HG03045 (cell line): Measurements from ENCODE around the gene GABRD.

Source experiments
- ATAC-seq: cut with Tn5 transposase; IDR thresholded peaks from one replicate; pipeline ENCODE4 v1.9.1; 2021; ENCODE audit warnings: mild to moderate bottlenecking, moderate library complexity; ENCODE audit not compliant: unreplicated experiment

GABRD gene

GRCh38 chr1:2037314-2037979 is 18.3 kb downstream of the GABRD start:
- no peak for ATAC-seq

- ATAC-seq = no peak
Observed at GRCh38 chr1:2038229-2038628, 19.1 kb downstream of the GABRD start.

DNA sequence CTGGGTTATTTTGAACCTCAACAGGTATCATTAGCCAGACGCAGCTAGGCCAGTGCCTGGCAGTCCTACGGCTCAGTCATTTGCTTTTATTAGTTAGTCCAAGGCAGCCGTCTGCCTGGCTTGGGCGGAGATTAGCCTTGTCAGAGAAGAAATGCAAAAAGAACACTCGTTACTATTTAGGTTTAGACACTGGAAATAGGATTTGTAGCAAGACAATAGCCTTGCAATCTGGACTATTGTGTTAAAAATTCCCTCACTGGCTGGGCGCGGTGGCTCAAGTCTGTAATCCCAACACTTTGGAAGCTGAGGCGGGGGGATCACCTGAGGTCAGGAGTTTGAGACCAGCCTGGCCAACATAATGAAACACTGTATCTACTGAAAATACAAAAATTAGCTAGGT is 20.1 kb downstream of the GABRD start:
- ATAC-seq = no peak

GRCh38 chr1:2041305-2041704 is 22.2 kb downstream of the GABRD start:
- no peak for ATAC-seq

- ATAC-seq = no peak
Observed at GRCh38 chr1:2041887-2042286, 22.7 kb downstream of the GABRD start.

GRCh38 chr1:2042830-2043773 is 24.0 kb downstream of the GABRD start:
- no peak for ATAC-seq

- no peak for ATAC-seq
Observed at GRCh38 chr1:2043886-2044285, 24.7 kb downstream of the GABRD start.

DNA sequence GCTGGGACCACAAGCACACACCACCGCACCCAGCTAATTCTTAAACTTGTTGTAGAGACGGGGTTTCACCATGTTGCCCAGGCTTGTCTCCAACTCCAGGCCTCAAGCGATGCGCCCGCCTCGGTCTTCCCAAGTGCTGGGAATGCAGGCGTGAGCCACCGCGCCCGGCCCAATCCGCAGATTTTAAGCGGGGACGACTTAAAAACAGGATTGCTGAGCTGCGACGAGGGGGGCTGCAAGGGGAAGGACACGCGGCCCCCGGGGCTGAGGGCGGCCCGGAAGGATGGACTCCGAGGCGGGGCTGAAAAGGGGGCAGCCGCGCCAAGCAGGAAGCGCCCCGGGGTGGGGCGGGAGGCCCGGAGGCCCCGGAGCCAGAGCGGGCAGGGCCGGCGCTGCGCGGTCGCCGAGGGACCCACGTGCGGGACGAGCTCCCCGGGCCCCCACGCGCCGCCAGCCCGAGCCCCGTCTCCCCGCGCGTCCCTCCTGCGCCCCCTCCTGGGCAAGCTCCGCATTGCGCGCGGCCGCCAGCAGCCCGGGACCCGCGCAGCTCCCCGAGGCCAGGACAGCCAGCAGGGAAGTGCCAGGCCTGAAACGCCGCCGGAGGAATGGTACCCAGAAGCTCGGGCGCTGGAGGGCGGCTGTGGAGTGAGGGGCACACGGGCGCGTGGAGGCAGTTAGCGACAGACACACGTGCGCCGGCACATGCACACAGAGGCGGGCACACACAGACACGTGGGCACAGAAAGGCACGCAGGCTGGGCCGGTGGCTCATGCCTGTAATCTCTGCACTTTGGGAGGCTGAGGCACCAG is 25.6 kb downstream of the GABRD start:
- no peak for ATAC-seq

- no peak for ATAC-seq
Observed at GRCh38 chr1:2045468-2046173, 26.5 kb downstream of the GABRD start.

- no peak for ATAC-seq
Observed at GRCh38 chr1:2046174-2046917, 27.2 kb downstream of the GABRD start.

DNA sequence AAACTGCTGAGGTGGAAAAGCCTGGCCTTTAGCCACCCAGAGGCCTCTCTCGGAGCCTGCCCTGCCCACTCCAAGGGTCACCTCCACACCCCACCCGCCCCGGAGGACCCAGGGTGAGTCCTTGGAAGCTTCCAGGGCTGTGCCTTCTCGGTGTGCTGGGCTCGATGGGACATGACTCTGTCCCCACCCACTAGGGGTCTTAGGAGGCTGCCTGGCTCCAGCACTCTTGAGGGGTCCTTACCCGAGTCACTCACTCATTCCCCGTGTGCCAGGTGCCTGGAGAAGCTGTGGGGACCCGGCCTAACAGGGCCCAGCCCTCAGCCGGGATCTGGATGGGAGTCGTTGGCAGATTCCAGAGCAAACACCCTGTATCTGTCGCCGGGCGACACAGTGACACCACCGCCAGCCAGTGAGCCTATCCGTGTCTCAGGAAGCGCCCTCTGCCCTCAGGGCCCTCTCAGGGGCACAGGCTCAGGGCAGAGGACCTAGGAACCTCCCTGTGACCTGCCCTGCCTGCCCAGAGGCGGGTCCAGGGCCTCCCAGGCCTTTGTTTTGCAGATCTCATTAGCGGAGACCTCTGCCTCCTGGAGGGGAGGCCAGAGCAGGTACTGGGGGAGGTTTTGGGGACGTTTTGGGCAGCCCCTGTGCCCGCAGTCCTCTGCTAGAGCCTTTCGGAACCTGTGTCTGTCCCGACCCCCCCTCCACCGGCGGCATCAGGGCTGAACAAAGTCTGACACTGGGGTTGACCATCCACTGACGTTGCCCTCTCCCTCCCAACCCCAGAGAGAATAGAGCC is 28.0 kb downstream of the GABRD start:
- ATAC-seq = no peak

DNA sequence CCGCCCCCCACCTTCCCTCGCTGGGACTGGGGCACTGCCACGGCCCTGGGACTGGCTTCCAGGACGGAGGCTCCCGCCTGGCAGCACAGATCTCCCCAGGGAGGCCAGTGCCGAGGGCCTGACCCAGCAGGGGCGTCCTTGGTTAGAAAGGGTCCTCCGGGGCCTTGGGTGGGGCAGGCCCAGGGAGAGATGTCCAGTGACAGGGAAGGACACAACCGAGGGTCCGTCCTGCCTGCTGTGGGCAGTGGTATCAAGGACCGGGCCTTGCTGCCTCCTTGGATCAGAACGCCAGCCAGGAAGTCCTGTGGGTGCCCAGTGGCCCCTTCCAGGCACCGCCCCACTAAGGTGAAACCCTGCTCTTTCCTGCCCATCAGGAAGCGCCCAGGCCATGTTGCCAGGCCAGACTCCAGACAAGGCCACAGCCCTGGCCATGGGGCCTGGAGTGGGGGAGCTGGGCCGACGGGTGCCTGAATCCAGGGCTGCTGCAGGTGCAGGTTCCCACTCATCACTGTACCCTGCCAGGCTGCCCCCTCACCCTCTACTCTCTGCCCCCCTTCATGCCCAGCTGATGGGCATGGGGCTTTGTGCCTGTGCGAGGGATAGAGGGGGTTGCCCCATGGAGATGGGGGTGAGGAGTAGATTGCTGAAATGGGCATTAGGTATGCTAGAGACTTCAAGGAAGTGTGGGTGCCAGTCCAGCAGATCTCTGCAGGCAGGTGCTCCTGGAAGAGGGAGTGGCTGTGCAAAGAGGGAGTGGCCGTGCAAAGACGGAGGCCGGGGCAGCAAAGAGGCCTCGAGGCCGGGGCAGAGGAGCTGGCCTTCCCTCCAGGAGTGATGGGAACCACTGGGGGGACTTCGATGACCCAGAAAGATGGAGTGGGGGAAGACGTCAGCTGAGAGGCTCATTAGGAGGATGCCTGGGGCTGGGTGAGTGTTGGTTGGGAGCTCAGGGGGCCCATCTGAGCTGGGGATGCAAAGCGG is 28.9 kb downstream of the GABRD start:
- ATAC-seq = no peak

- ATAC-seq = no peak
Observed at GRCh38 chr1:2049225-2049717, 30.1 kb downstream of the GABRD start.

DNA sequence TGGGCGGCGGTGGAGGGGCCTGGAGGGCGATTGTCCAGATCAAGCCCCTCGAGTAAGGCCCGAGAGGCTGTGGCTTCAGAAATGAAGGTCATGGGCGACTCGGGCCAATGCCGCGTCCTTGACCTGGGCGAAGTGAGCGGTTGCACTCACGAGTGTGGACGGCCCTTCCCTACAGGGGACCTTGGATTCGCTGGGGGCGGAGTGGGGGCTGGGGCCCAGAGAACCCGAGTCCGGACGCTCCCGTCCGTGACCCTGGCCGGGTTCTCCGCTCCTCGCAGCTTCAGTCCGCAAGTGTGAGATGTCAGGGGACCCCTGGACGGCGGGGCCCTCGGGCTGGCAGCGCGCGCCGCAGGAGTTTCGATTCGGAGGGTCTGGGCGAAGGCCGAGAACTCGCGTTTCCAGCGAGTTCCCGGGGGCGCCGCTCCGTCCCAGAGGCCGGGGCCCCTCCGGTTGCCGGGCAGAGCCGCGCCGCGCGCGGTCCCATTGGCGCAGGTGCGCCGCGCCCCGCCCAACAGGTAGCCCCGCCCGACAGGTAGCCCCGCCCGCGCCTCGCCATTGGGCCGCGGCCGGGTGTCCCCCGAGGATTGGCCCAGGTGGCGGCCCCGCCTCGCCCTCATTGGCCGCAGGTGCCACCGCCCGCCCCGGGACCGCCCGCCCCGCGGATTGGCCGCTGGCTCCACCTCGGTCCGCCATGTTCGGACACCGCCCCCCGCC is 30.7 kb downstream of the GABRD start, which contains the start of gene PRKCZ:
Gene PRKCZ (plus strand): TSS at position 694 of the 714 bp plus-strand sequence. CDS start 220 bp downstream, outside the sequence.
- peak; percentile 75 for ATAC-seq

DNA sequence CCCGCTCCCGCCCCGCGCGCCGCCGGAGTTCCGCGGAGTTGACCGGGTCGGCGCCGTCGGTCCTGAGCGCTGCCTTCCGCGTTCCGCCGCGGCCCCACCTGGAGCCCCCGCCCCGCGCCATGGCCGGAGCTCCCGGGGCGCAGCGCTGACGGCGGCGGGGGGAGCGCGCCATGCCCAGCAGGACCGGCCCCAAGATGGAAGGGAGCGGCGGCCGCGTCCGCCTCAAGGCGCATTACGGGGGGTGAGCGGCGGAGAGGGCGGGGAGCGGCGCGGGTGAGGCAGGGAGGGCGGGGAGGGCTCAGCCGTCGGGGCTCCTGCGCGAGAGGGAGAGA is 31.3 kb downstream of the GABRD start:
- no peak for ATAC-seq

GRCh38 chr1:2050793-2051682 is 31.9 kb downstream of the GABRD start:
- no peak for ATAC-seq
